Measurements from ENCODE around the gene TMEM150C. TPM values are rescaled to one million over a fixed set of nuclear protein-coding genes. Genes with fewer than 3 reads are reported as not detected.

The TMEM150C gene
- total RNA-seq (2014; rRNA removed; shearing (Covaris generic)): 0.06 TPM in 1 of 2 replicates, not detected in the other

- peak in 1 of 2 experiments; percentile 12 for DNase-seq (ENCODE audit: low read depth in 1 of 2, low spot score in 2 of 2)
- Histone ChIP-seq H3K27me3 (replicated peaks) (peaks cover 45% of the 10 kb centered on the region), H3K27ac (no peak within 1 kb of the TSS), H3K36me3 (no peaks in the 10 kb centered on the region), H3K4me1 (replicated peaks) (no peaks in the 10 kb centered on the region), H3K9me3 (replicated peaks) (no peaks in the 10 kb centered on the region), H3K4me3 (peak within 1 kb of the TSS; percentile 29)
These were observed at the start of gene TMEM150C for GRCh38 chr4:82561786-82562563. TSS of gene TMEM150C (minus strand) at chr4:82561988. CDS start at chr4:82504657, 57,331 bp downstream.

GRCh38 chr4:82611527-82611926 is 49.7 kb upstream of the TMEM150C start:
- Histone ChIP-seq H3K27ac (no peak overlapping the region), H3K9me3 (replicated peaks) (no peaks in the 10 kb centered on the region), H3K4me3 (no peak overlapping the region), H3K4me1 (replicated peaks) (no peaks in the 10 kb centered on the region), H3K27me3 (replicated peaks) (peaks cover 6% of the 10 kb centered on the region), H3K36me3 (no peaks in the 10 kb centered on the region)
- DNase-seq (ENCODE audit: low read depth in 1 of 2, low spot score in 2 of 2): no peak

- DNase-seq (ENCODE audit: low read depth in 1 of 2, low spot score in 2 of 2): no peak
- peaks cover 6% of the 10 kb centered on the region; the same call in 1 of the 2 replicates for H3K27me3 ChIP-seq (replicated peaks)
- no peaks in the 10 kb centered on the region for H3K36me3 ChIP-seq
- no peak overlapping the region for H3K4me3 ChIP-seq
- H3K27ac ChIP-seq: no peak overlapping the region
- H3K4me1 ChIP-seq (replicated peaks): no peaks in the 10 kb centered on the region
- no peaks in the 10 kb centered on the region for H3K9me3 ChIP-seq (replicated peaks)
These were observed 48.3 kb upstream of the TMEM150C start for GRCh38 chr4:82610041-82610440.

- H3K4me3 ChIP-seq: no peak overlapping the region
- H3K36me3 ChIP-seq: no peaks in the 10 kb centered on the region
- H3K4me1 ChIP-seq (replicated peaks): no peaks in the 10 kb centered on the region
- peaks cover 6% of the 10 kb centered on the region; the same call in 1 of the 2 replicates for H3K27me3 ChIP-seq (replicated peaks)
- DNase-seq (ENCODE audit: low read depth in 1 of 2, low spot score in 2 of 2): no peak
- no peaks in the 10 kb centered on the region for H3K9me3 ChIP-seq (replicated peaks)
- no peak overlapping the region for H3K27ac ChIP-seq
These were observed 44.8 kb upstream of the TMEM150C start for GRCh38 chr4:82606622-82607021.

- DNase-seq (ENCODE audit: low read depth in 1 of 2, low spot score in 2 of 2): no peak
- Histone ChIP-seq H3K4me1 (replicated peaks) (no peaks in the 10 kb centered on the region), H3K27me3 (replicated peaks) (no peaks in the 10 kb centered on the region; the same call in 1 of the 2 replicates), H3K27ac (no peak overlapping the region), H3K4me3 (no peak overlapping the region), H3K9me3 (replicated peaks) (no peaks in the 10 kb centered on the region), H3K36me3 (no peaks in the 10 kb centered on the region)
These were observed 42.7 kb upstream of the TMEM150C start for GRCh38 chr4:82604522-82604921.

- H3K4me1 ChIP-seq (replicated peaks): no peaks in the 10 kb centered on the region
- H3K4me3 ChIP-seq: no peak overlapping the region
- DNase-seq (ENCODE audit: low read depth in 1 of 2, low spot score in 2 of 2): no peak
- H3K36me3 ChIP-seq: no peaks in the 10 kb centered on the region
- H3K27me3 ChIP-seq (replicated peaks): no peaks in the 10 kb centered on the region; the same call in 1 of the 2 replicates
- H3K9me3 ChIP-seq (replicated peaks): no peaks in the 10 kb centered on the region
- H3K27ac ChIP-seq: no peak overlapping the region
These were observed 39.6 kb upstream of the TMEM150C start for GRCh38 chr4:82601242-82602015.

- Histone ChIP-seq H3K9me3 (replicated peaks) (no peaks in the 10 kb centered on the region), H3K27me3 (replicated peaks) (peaks cover 4% of the 10 kb centered on the region; the same call in 1 of the 2 replicates), H3K4me3 (no peak overlapping the region), H3K27ac (no peak overlapping the region), H3K4me1 (replicated peaks) (no peaks in the 10 kb centered on the region), H3K36me3 (no peaks in the 10 kb centered on the region)
- no peak for DNase-seq (ENCODE audit: low read depth in 1 of 2, low spot score in 2 of 2)
These were observed 37.5 kb upstream of the TMEM150C start for GRCh38 chr4:82599336-82599735.

- Histone ChIP-seq H3K27ac (no peak overlapping the region), H3K4me3 (no peak overlapping the region), H3K27me3 (replicated peaks) (peaks cover 11% of the 10 kb centered on the region; the same call in 1 of the 2 replicates), H3K36me3 (no peaks in the 10 kb centered on the region), H3K4me1 (replicated peaks) (no peaks in the 10 kb centered on the region), H3K9me3 (replicated peaks) (no peaks in the 10 kb centered on the region)
- DNase-seq (ENCODE audit: low read depth in 1 of 2, low spot score in 2 of 2): no peak
These were observed 32.7 kb upstream of the TMEM150C start for GRCh38 chr4:82594456-82594855.

GRCh38 chr4:82593411-82593810 is 31.6 kb upstream of the TMEM150C start:
- no peak overlapping the region for H3K4me3 ChIP-seq
- no peaks in the 10 kb centered on the region for H3K4me1 ChIP-seq (replicated peaks)
- no peaks in the 10 kb centered on the region for H3K36me3 ChIP-seq
- DNase-seq (ENCODE audit: low read depth in 1 of 2, low spot score in 2 of 2): no peak
- H3K9me3 ChIP-seq (replicated peaks): no peaks in the 10 kb centered on the region
- peaks cover 11% of the 10 kb centered on the region; the same call in 1 of the 2 replicates for H3K27me3 ChIP-seq (replicated peaks)
- no peak overlapping the region for H3K27ac ChIP-seq

- Histone ChIP-seq H3K9me3 (replicated peaks) (no peaks in the 10 kb centered on the region), H3K36me3 (no peaks in the 10 kb centered on the region), H3K4me3 (no peak overlapping the region), H3K27me3 (replicated peaks) (peaks cover 11% of the 10 kb centered on the region; the same call in 1 of the 2 replicates), H3K27ac (no peak overlapping the region), H3K4me1 (replicated peaks) (no peaks in the 10 kb centered on the region)
- no peak for DNase-seq (ENCODE audit: low read depth in 1 of 2, low spot score in 2 of 2)
These were observed 30.9 kb upstream of the TMEM150C start for GRCh38 chr4:82592639-82593038.

- Histone ChIP-seq H3K9me3 (replicated peaks) (no peaks in the 10 kb centered on the region), H3K4me3 (no peak overlapping the region), H3K27me3 (replicated peaks) (peaks cover 11% of the 10 kb centered on the region; the same call in 1 of the 2 replicates), H3K27ac (no peak overlapping the region), H3K36me3 (no peaks in the 10 kb centered on the region), H3K4me1 (replicated peaks) (no peaks in the 10 kb centered on the region)
- no peak for DNase-seq (ENCODE audit: low read depth in 1 of 2, low spot score in 2 of 2)
These were observed 29.8 kb upstream of the TMEM150C start for GRCh38 chr4:82591592-82591991.

- no peaks in the 10 kb centered on the region for H3K36me3 ChIP-seq
These were observed 28.0 kb upstream of the TMEM150C start for GRCh38 chr4:82589756-82590155.

GRCh38 chr4:82588771-82589270 is 27.0 kb upstream of the TMEM150C start:
- H3K27me3 ChIP-seq (replicated peaks): peaks cover 7% of the 10 kb centered on the region; the same call in 1 of the 2 replicates
- no peak for DNase-seq (ENCODE audit: low read depth in 1 of 2, low spot score in 2 of 2)

More at GRCh38 chr4:82589756-82590155, 28.0 kb upstream of the TMEM150C start:
- Histone ChIP-seq H3K4me3 (no peak overlapping the region), H3K27ac (no peak overlapping the region), H3K4me1 (replicated peaks) (no peaks in the 10 kb centered on the region), H3K27me3 (replicated peaks) (peaks cover 7% of the 10 kb centered on the region; the same call in 1 of the 2 replicates), H3K9me3 (replicated peaks) (no peaks in the 10 kb centered on the region)
- DNase-seq (ENCODE audit: low read depth in 1 of 2, low spot score in 2 of 2): no peak

More at GRCh38 chr4:82588771-82589270, 27.0 kb upstream of the TMEM150C start:
- Histone ChIP-seq H3K4me3 (no peak overlapping the region), H3K4me1 (replicated peaks) (no peaks in the 10 kb centered on the region), H3K36me3 (no peaks in the 10 kb centered on the region), H3K27ac (no peak overlapping the region), H3K9me3 (replicated peaks) (no peaks in the 10 kb centered on the region)

Data from SJSA1 (cell line).